ENCODE measurements around the gene ZNF462. TPM values are rescaled to one million over a fixed set of nuclear protein-coding genes. Genes with fewer than 3 reads are reported as not detected.

The ZNF462 gene
- total RNA-seq, 1 donor from 2014 or later: 29.2 TPM

- H3K27me3 ChIP-seq (ENCODE audit: low read depth): no peaks in the 10 kb centered on the region
- peaks cover 54% of the 10 kb centered on the region for H3K36me3 ChIP-seq
- no peak overlapping the region for H3K4me3 ChIP-seq
- no peaks in the 10 kb centered on the region for H3K9me3 ChIP-seq (replicated peaks)
- H3K27ac ChIP-seq (replicated peaks): no peak overlapping the region
- intact Hi-C loops (cut with micrococcal nuclease): no loop called here
- H3K4me1 ChIP-seq: peaks cover 47% of the 10 kb centered on the region
- TF ChIP-seq CTCF (IDR thresholded peaks at IDR 0.05; ENCODE audit: borderline replicate concordance): no peak
- DNase-seq: no peak
These were observed 62.4 kb downstream of the ZNF462 start for GRCh38 chr9:106925392-106925791.

GRCh38 chr9:106927916-106928315 is 65.0 kb downstream of the ZNF462 start:
- H3K36me3 ChIP-seq: peaks cover 79% of the 10 kb centered on the region
- intact Hi-C loops (cut with micrococcal nuclease): no loop called here
- H3K4me1 ChIP-seq: peaks cover 26% of the 10 kb centered on the region
- H3K27me3 ChIP-seq (ENCODE audit: low read depth): no peaks in the 10 kb centered on the region
- TF ChIP-seq CTCF (IDR thresholded peaks at IDR 0.05; ENCODE audit: borderline replicate concordance): no peak
- no peaks in the 10 kb centered on the region for H3K9me3 ChIP-seq (replicated peaks)
- no peak overlapping the region for H3K4me3 ChIP-seq
- H3K27ac ChIP-seq (replicated peaks): no peak overlapping the region
- DNase-seq: no peak

GRCh38 chr9:106928350-106928749 is 65.4 kb downstream of the ZNF462 start:
- H3K4me1 ChIP-seq: peaks cover 23% of the 10 kb centered on the region
- intact Hi-C loops (cut with micrococcal nuclease): no loop called here
- no peaks in the 10 kb centered on the region for H3K27me3 ChIP-seq (ENCODE audit: low read depth)
- H3K4me3 ChIP-seq: no peak overlapping the region
- DNase-seq: no peak
- TF ChIP-seq CTCF (IDR thresholded peaks at IDR 0.05; ENCODE audit: borderline replicate concordance): no peak
- no peaks in the 10 kb centered on the region for H3K9me3 ChIP-seq (replicated peaks)
- no peak overlapping the region for H3K27ac ChIP-seq (replicated peaks)
- H3K36me3 ChIP-seq: peaks cover 79% of the 10 kb centered on the region

- intact Hi-C loops (cut with micrococcal nuclease): no loop called here
- H3K4me1 ChIP-seq: peaks cover 23% of the 10 kb centered on the region
- H3K36me3 ChIP-seq: peaks cover 74% of the 10 kb centered on the region
- H3K4me3 ChIP-seq: peak overlapping the region; percentile 42
- no peak for TF ChIP-seq CTCF (IDR thresholded peaks at IDR 0.05; ENCODE audit: borderline replicate concordance)
- H3K27me3 ChIP-seq (ENCODE audit: low read depth): no peaks in the 10 kb centered on the region
- peak overlapping the region; percentile 78 for H3K27ac ChIP-seq (replicated peaks)
- no peak for DNase-seq
- H3K9me3 ChIP-seq (replicated peaks): no peaks in the 10 kb centered on the region
These were observed 66.7 kb downstream of the ZNF462 start for GRCh38 chr9:106929471-106930177.

- peak overlapping the region; percentile 78 for H3K27ac ChIP-seq (replicated peaks)
- intact Hi-C loops (cut with micrococcal nuclease): no loop called here
- no peak for DNase-seq
- H3K36me3 ChIP-seq: peaks cover 74% of the 10 kb centered on the region
- H3K4me3 ChIP-seq: no peak overlapping the region
- H3K4me1 ChIP-seq: peaks cover 23% of the 10 kb centered on the region
- no peak for TF ChIP-seq CTCF (IDR thresholded peaks at IDR 0.05; ENCODE audit: borderline replicate concordance)
- H3K27me3 ChIP-seq (ENCODE audit: low read depth): no peaks in the 10 kb centered on the region
- no peaks in the 10 kb centered on the region for H3K9me3 ChIP-seq (replicated peaks)
These were observed 67.5 kb downstream of the ZNF462 start for GRCh38 chr9:106930477-106930876.
